Gastroesophageal sphincter (tissue), 3 donors: Measurements from ENCODE around the gene DCC.

Source experiments
- CTCF ChIP-seq, 4 experiments: fragments of 200-600 bp in 2 of 4; fragments of 450-650 bp in 2 of 4; sonication (generic) in 1 of 4; IDR thresholded peaks; one replicate each; pipeline ENCODE4 v1.5.1; 2017 to 2019; ENCODE audit warnings: antibody characterized with exemption in 4 of 4, mild to moderate bottlenecking in 2 of 4, moderate library complexity in 2 of 4
- POLR2A ChIP-seq, 2 donors: fragments of 450-650 bp; IDR thresholded peaks; one replicate each; pipeline ENCODE4 v1.6.1; 2017; ENCODE audit warnings: antibody characterized with exemption in 2 of 2, mild to moderate bottlenecking in 2 of 2, moderate library complexity in 1 of 2
- POLR2AphosphoS5 ChIP-seq: sonication (generic); formaldehyde crosslinking; IDR thresholded peaks from one replicate; pipeline ENCODE4 v1.6.1; 2017; ENCODE audit warnings: antibody characterized with exemption

- TF ChIP-seq CTCF (IDR thresholded peaks at IDR 0.05): no peak
- no peak for TF ChIP-seq POLR2A (IDR thresholded peaks at IDR 0.05)
- TF ChIP-seq POLR2AphosphoS5: no peak
Observed at GRCh38 chr18:52531836-52532235, 191.8 kb downstream of the DCC start.
